ENCODE data around the gene LACTBL1.

LACTBL1 gene

GRCh38 chr1:22944346-22945055, 28.2 kb downstream of the LACTBL1 start:
- Histone ChIP-seq H3K9me3 (no peaks in the 10 kb centered on the region), H3K27ac (no peak overlapping the region), H3K27me3 (peaks cover 53% of the 10 kb centered on the region), H3K4me3 (ENCODE audit: low read depth in 1 of 2, low read length in 1 of 2) (no peak overlapping the region), H3K4me1 (ENCODE audit: control insufficient read depth in 1 of 2, insufficient read depth in 1 of 2, low read depth in 1 of 2, low read length in 1 of 2) (no peaks in the 10 kb centered on the region), H3K36me3 (no peaks in the 10 kb centered on the region)
- TF ChIP-seq, protein P1, sequence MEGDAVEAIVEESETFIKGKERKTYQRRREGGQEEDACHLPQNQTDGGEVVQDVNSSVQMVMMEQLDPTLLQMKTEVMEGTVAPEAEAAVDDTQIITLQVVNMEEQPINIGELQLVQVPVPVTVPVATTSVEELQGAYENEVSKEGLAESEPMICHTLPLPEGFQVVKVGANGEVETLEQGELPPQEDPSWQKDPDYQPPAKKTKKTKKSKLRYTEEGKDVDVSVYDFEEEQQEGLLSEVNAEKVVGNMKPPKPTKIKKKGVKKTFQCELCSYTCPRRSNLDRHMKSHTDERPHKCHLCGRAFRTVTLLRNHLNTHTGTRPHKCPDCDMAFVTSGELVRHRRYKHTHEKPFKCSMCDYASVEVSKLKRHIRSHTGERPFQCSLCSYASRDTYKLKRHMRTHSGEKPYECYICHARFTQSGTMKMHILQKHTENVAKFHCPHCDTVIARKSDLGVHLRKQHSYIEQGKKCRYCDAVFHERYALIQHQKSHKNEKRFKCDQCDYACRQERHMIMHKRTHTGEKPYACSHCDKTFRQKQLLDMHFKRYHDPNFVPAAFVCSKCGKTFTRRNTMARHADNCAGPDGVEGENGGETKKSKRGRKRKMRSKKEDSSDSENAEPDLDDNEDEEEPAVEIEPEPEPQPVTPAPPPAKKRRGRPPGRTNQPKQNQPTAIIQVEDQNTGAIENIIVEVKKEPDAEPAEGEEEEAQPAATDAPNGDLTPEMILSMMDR (IDR thresholded peaks at IDR 0.05) = no peak

DNA sequence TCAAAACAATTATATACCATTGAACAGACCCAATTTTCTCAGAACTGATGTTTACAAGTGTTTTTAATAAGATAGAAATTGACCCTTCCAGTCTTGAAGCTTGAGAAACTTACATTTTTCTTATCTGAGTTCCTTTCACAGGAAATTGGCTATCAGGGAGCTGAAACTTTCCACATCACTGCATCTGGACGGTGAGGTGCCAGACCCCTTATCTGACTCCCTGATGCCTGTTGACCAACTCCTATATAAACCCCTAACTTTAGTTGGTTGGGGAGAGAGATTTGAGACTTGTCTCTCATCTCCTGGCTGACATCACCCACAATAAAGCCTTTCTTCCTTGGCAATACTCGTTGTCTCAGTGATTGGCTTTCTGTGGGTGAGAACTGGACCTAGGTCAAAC, 31.4 kb downstream of the LACTBL1 start:
- no peak overlapping the region for H3K27ac ChIP-seq
- no peaks in the 10 kb centered on the region for H3K9me3 ChIP-seq
- H3K4me3 ChIP-seq (ENCODE audit: low read depth in 1 of 2, low read length in 1 of 2) = no peak overlapping the region
- H3K27me3 ChIP-seq = peaks cover 31% of the 10 kb centered on the region
- TF ChIP-seq, protein P1 (IDR thresholded peaks at IDR 0.05) = no peak
- H3K4me1 ChIP-seq (ENCODE audit: control insufficient read depth in 1 of 2, insufficient read depth in 1 of 2, low read depth in 1 of 2, low read length in 1 of 2) = no peaks in the 10 kb centered on the region
- no peaks in the 10 kb centered on the region for H3K36me3 ChIP-seq

DNA sequence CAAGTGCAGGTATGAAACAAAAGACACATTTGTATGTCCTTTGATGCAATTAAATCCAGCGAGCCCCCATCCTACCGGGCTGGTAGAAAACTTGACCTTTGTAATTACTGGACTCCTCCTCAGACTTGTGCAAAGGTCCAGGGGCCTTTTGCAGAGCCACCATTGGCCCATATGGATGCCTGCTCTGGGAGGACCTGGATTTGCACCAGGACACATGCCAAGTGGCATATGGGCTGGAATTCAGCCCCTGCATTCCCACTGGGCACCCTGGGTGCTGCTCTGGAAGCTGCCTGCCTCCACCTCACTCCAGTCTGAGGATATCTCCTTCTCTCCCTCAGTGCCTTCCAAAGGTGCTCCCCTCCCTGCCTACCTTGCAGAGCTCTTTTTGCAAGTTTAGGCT, 36.0 kb downstream of the LACTBL1 start:
- Histone ChIP-seq H3K27me3 (peaks cover 5% of the 10 kb centered on the region), H3K36me3 (no peaks in the 10 kb centered on the region), H3K27ac (no peak overlapping the region), H3K4me1 (ENCODE audit: control insufficient read depth in 1 of 2, insufficient read depth in 1 of 2, low read depth in 1 of 2, low read length in 1 of 2) (no peaks in the 10 kb centered on the region), H3K4me3 (ENCODE audit: low read depth in 1 of 2, low read length in 1 of 2) (no peak overlapping the region), H3K9me3 (no peaks in the 10 kb centered on the region)
- TF ChIP-seq, protein P1 (IDR thresholded peaks at IDR 0.05) = no peak

- no peak overlapping the region for H3K4me3 ChIP-seq (ENCODE audit: low read depth in 1 of 2, low read length in 1 of 2)
- H3K4me1 ChIP-seq (ENCODE audit: control insufficient read depth in 1 of 2, insufficient read depth in 1 of 2, low read depth in 1 of 2, low read length in 1 of 2) = no peaks in the 10 kb centered on the region
- H3K27me3 ChIP-seq = peaks cover under 1% of the 10 kb centered on the region
- no peaks in the 10 kb centered on the region for H3K9me3 ChIP-seq
- no peak overlapping the region for H3K27ac ChIP-seq
- H3K36me3 ChIP-seq = no peaks in the 10 kb centered on the region
- TF ChIP-seq, protein P1 (IDR thresholded peaks at IDR 0.05) = no peak
These were observed 37.2 kb downstream of the LACTBL1 start for GRCh38 chr1:22935433-22935832.

- H3K4me3 ChIP-seq (ENCODE audit: low read depth in 1 of 2, low read length in 1 of 2) = no peak overlapping the region
- peaks cover 8% of the 10 kb centered on the region for H3K27me3 ChIP-seq
- no peaks in the 10 kb centered on the region for H3K36me3 ChIP-seq
- TF ChIP-seq, protein P1 (IDR thresholded peaks at IDR 0.05) = no peak
- H3K4me1 ChIP-seq (ENCODE audit: control insufficient read depth in 1 of 2, insufficient read depth in 1 of 2, low read depth in 1 of 2, low read length in 1 of 2) = no peaks in the 10 kb centered on the region
- no peaks in the 10 kb centered on the region for H3K9me3 ChIP-seq
- H3K27ac ChIP-seq = no peak overlapping the region
These were observed 39.7 kb downstream of the LACTBL1 start for GRCh38 chr1:22932803-22933470.
